Effector memory CD8-positive, alpha-beta T cell (primary cell): ENCODE measurements around the gene MBLAC1.
"Not testable (repeated sequence)": the region's sequence is repeated elsewhere in the genome, so short reads cannot be mapped to it uniquely, and the experiment has no call there.

Source experiments
- ATAC-seq: fragments of 150-1000 bp; cut with Tn5 transposase; replicated peaks from 2 replicates; pipeline ENCODE4 v1.10.0; 2021; ENCODE audit warnings: mild to moderate bottlenecking, moderate library complexity
- DNase-seq, 3 experiments: peaks; one replicate each; pipeline ENCODE4 v3.0.0; 2021
- H3K27ac Mint-ChIP-seq, 2 donors: one replicate each; pipeline ENCODE4 v1.8.0; 2022; ENCODE audit warnings: mild to moderate bottlenecking in 2 of 2, mixed read lengths in 2 of 2, moderate library complexity in 2 of 2
- H3K27me3 Mint-ChIP-seq, 2 donors: one replicate each; pipeline ENCODE4 v1.8.0; 2022; ENCODE audit warnings: mixed read lengths in 2 of 2
- H3K36me3 Mint-ChIP-seq: one replicate; pipeline ENCODE4 v1.8.0; 2022; ENCODE audit warnings: mild to moderate bottlenecking, moderate library complexity, mixed read lengths; ENCODE audit not compliant: insufficient read depth
- H3K4me1 Mint-ChIP-seq, 2 donors: one replicate each; pipeline ENCODE4 v1.8.0; 2022; ENCODE audit warnings: low read depth in 2 of 2, mixed read lengths in 2 of 2
- H3K4me3 Mint-ChIP-seq, 2 donors: one replicate each; pipeline ENCODE4 v1.8.0; 2022; ENCODE audit warnings: mild to moderate bottlenecking in 2 of 2, mixed read lengths in 2 of 2, moderate library complexity in 2 of 2
- H3K9me3 Mint-ChIP-seq, 2 donors: one replicate each; pipeline ENCODE4 v1.8.0; 2022; ENCODE audit warnings: mixed read lengths in 2 of 2

The MBLAC1 gene

GRCh38 chr7:100119970-100120732 lies 6.6 kb upstream of the MBLAC1 start:
- H3K27ac Mint-ChIP-seq = peak overlapping the region; percentile 99

GRCh38 chr7:100120733-100121036 lies 6.1 kb upstream of the MBLAC1 start:
- Mint-ChIP-seq H3K27me3 (no peaks in the 10 kb centered on the region), H3K4me3 (peak overlapping the region; percentile 98 to 99), H3K36me3 (peaks cover 31% of the 10 kb centered on the region), H3K9me3 (no peaks in the 10 kb centered on the region), H3K27ac (peak overlapping the region; percentile 99), H3K4me1 (peaks cover 28 to 29% of the 10 kb centered on the region in 2 donors)
- no peak for DNase-seq
- no peak for ATAC-seq

More at GRCh38 chr7:100119970-100120732, 6.6 kb upstream of the MBLAC1 start:
- Mint-ChIP-seq H3K36me3 (peaks cover 30% of the 10 kb centered on the region), H3K9me3 (no peaks in the 10 kb centered on the region), H3K27me3 (no peaks in the 10 kb centered on the region), H3K4me1 (peaks cover 26% of the 10 kb centered on the region in 2 donors), H3K4me3 (peak overlapping the region; percentile 98 to 99)
- ATAC-seq = peak; percentile 63
- DNase-seq = peak; percentile 59 to 74 (median 68)

GRCh38 chr7:100122067-100122466 lies 4.7 kb upstream of the MBLAC1 start:
- no peak overlapping the region for H3K4me3 Mint-ChIP-seq
- H3K4me1 Mint-ChIP-seq = peaks cover 33 to 34% of the 10 kb centered on the region in 2 donors
- peaks cover 45% of the 10 kb centered on the region for H3K36me3 Mint-ChIP-seq
- peak overlapping the region in 1 of 2 donors; percentile 35 for H3K27ac Mint-ChIP-seq
- no peaks in the 10 kb centered on the region for H3K9me3 Mint-ChIP-seq
- ATAC-seq (no peak), DNase-seq (no peak)
- H3K27me3 Mint-ChIP-seq = no peaks in the 10 kb centered on the region

- ATAC-seq (no peak), DNase-seq (no peak)
- Mint-ChIP-seq H3K27ac (peak overlapping the region in 1 of 2 donors; percentile 35), H3K36me3 (peaks cover 47% of the 10 kb centered on the region), H3K4me1 (peaks cover 33 to 34% of the 10 kb centered on the region in 2 donors), H3K4me3 (no peak overlapping the region), H3K27me3 (no peaks in the 10 kb centered on the region), H3K9me3 (no peaks in the 10 kb centered on the region)
Observed at GRCh38 chr7:100122568-100122967, 4.2 kb upstream of the MBLAC1 start.

GRCh38 chr7:100124301-100125230 lies 2.2 kb upstream of the MBLAC1 start:
- no peaks in the 10 kb centered on the region for H3K27me3 Mint-ChIP-seq
- ATAC-seq (no peak), DNase-seq (no peak)
- H3K36me3 Mint-ChIP-seq = peaks cover 39% of the 10 kb centered on the region
- H3K4me1 Mint-ChIP-seq = peaks cover 26 to 28% of the 10 kb centered on the region in 2 donors
- peak overlapping the region in 1 of 2 donors; percentile 52 for H3K4me3 Mint-ChIP-seq
- H3K27ac Mint-ChIP-seq = peak overlapping the region; percentile 75 to 98
- H3K9me3 Mint-ChIP-seq = no peaks in the 10 kb centered on the region

GRCh38 chr7:100126239-100126930 lies 382 bp upstream of the MBLAC1 start:
- DNase-seq (no peak), ATAC-seq (no peak)

DNA sequence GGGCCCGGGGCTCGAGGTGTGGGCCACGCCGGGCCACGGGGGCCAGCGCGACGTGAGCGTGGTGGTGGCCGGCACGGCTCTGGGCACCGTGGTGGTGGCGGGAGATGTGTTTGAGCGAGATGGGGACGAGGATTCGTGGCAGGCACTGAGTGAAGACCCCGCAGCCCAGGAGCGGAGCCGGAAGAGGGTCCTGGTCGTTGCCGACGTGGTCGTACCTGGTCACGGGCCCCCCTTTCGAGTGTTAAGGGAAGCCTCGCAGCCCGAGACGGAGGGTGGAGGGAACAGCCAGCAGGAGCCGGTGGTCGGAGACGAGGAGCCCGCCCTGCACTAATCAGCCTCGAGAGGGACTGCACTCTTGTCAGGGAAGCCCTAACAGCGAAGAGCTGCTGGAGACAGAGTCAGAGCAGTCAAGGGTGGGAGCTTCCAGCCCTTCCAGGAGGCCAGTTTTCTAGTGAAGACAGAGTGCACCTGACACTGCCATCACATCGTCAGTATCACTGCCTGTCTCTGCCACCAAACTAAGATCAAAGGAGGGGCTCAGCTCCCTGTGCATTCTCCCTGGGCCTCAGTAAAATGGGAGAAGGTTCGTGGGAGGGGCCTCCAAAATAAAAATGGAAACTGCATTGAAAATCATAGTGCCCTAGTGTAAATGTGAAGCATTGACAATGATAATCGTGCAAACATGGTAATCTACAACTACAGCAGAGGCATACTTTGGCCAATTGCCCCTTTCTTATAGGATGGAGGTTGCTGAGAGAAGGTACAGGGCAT lies 1.3 kb downstream of the MBLAC1 start:
- H3K27me3 Mint-ChIP-seq = no peaks in the 10 kb centered on the region
- peaks cover 22 to 24% of the 10 kb centered on the region in 2 donors for H3K4me1 Mint-ChIP-seq
- H3K9me3 Mint-ChIP-seq = no peaks in the 10 kb centered on the region
- ATAC-seq (no peak), DNase-seq (peak in 1 of 3 experiments; percentile 10)
- H3K27ac Mint-ChIP-seq = peak overlapping the region; percentile 26 to 54
- peak overlapping the region; percentile 96 to 99 for H3K4me3 Mint-ChIP-seq
- H3K36me3 Mint-ChIP-seq = peaks cover 28% of the 10 kb centered on the region

More at GRCh38 chr7:100126239-100126930, 382 bp upstream of the MBLAC1 start:
- Mint-ChIP-seq H3K27ac (peak overlapping the region; percentile 98 to 100), H3K36me3 (peaks cover 30% of the 10 kb centered on the region), H3K27me3 (no peaks in the 10 kb centered on the region), H3K9me3 (no peaks in the 10 kb centered on the region), H3K4me1 (peaks cover 14 to 21% of the 10 kb centered on the region in 2 donors), H3K4me3 (peak overlapping the region; percentile 96 to 99)

DNA sequence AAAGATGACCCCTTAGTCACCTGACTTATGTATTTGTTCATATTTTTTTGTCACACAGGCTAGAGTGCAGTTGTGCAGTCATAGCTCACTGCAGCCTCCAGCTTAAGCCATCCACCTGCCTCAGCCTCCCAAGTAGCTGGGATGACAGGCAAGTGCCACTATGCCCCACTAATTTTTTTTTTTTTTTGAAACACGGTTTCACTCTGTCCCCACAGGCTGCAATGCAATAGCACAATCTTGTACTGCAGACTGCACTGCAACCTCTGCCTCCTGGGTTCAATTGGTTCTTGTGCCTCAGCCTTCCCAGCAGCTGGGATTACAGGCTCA lies 1.8 kb downstream of the MBLAC1 start:
- Mint-ChIP-seq H3K4me1 (peaks cover 22 to 24% of the 10 kb centered on the region in 2 donors), H3K27ac (peak overlapping the region in 1 of 2 donors; percentile 54), H3K9me3 (no peaks in the 10 kb centered on the region), H3K4me3 (peak overlapping the region; percentile 96 to 99), H3K27me3 (no peaks in the 10 kb centered on the region), H3K36me3 (peaks cover 23% of the 10 kb centered on the region)
- no peak for ATAC-seq
- no peak for DNase-seq

GRCh38 chr7:100130220-100130607 lies 3.4 kb downstream of the MBLAC1 start:
- peaks cover 20% of the 10 kb centered on the region for H3K36me3 Mint-ChIP-seq
- ATAC-seq, H3K4me3 Mint-ChIP-seq, H3K27me3 Mint-ChIP-seq, H3K9me3 Mint-ChIP-seq, H3K27ac Mint-ChIP-seq, DNase-seq: not testable (repeated sequence)
- peaks cover 17 to 22% of the 10 kb centered on the region in 2 donors for H3K4me1 Mint-ChIP-seq

- peaks cover 21% of the 10 kb centered on the region for H3K36me3 Mint-ChIP-seq
- peaks cover 0 to 4% of the 10 kb centered on the region in 2 donors for H3K27me3 Mint-ChIP-seq
- DNase-seq = peak; percentile 87 to 90 (median 88)
- H3K4me1 Mint-ChIP-seq = peaks cover 13 to 19% of the 10 kb centered on the region in 2 donors
- H3K9me3 Mint-ChIP-seq = no peaks in the 10 kb centered on the region
- peak overlapping the region in 1 of 2 donors; percentile 84 for H3K27ac Mint-ChIP-seq
- H3K4me3 Mint-ChIP-seq = peak overlapping the region in 1 of 2 donors; percentile 24
- no peak for ATAC-seq
Observed at GRCh38 chr7:100130608-100131453, 4.1 kb downstream of the MBLAC1 start.

- Mint-ChIP-seq H3K4me3 (no peak overlapping the region), H3K4me1 (peaks cover 10 to 15% of the 10 kb centered on the region in 2 donors), H3K9me3 (no peaks in the 10 kb centered on the region), H3K27ac (peak overlapping the region in 1 of 2 donors; percentile 84), H3K27me3 (peaks cover 0 to 8% of the 10 kb centered on the region in 2 donors), H3K36me3 (peaks cover 8% of the 10 kb centered on the region)
- DNase-seq = no peak
- ATAC-seq = no peak
Observed at GRCh38 chr7:100132126-100132525, 5.4 kb downstream of the MBLAC1 start.

DNA sequence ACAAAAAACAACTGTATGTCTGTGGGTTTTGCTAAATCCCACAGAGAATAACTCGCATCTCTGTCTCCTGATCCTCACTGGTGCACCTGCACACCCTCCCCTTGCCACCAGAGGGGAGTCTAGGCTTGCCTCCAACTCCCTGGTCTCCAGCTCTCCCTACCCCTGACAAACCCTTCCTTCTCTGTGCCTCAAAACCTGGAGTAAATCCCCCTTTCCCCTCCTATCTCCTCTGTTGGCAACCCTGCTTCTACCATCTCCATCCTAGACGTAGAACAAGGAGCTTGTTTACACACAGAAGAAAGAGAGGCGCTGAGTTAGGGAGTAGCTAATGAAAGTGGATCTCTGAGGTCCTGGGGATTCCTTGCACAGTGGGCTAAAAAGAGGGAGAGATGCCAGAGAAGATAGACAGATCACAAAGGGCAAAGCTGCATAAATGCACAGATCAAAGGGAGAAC lies 6.0 kb downstream of the MBLAC1 start:
- Mint-ChIP-seq H3K36me3 (peaks cover 7% of the 10 kb centered on the region), H3K27me3 (peaks cover 0 to 8% of the 10 kb centered on the region in 2 donors), H3K27ac (peak overlapping the region in 1 of 2 donors; percentile 3), H3K9me3 (no peaks in the 10 kb centered on the region), H3K4me3 (no peak overlapping the region), H3K4me1 (peaks cover 10 to 15% of the 10 kb centered on the region in 2 donors)
- ATAC-seq = peak; percentile 75
- DNase-seq = peak; percentile 50 to 66 (median 54)
